SK-N-SH (cell line): ENCODE data around the gene NUP42. TPM values are rescaled to one million over a fixed set of nuclear protein-coding genes. Genes with fewer than 3 reads are reported as not detected.

Experiments
- CTCF ChIA-PET: fragments of 300-600, 350-600 bp; formaldehyde crosslinking; extraction: SDS; loops from one replicate; lab custom pipeline; 2021; lab: Yijun Ruan, JAX
- POLR2A ChIA-PET: fragments of 350-600 bp; sonication (Branson Sonifier 250); formaldehyde crosslinking; extraction: SDS; loops from one replicate; lab custom pipeline; 2020; ENCODE audit warnings: antibody characterized with exemption, inconsistent platforms; lab: Yijun Ruan, JAX
- DNase-seq: peaks from one replicate; pipeline ENCODE4 v3.0.0; 2012
- H2AFZ ChIP-seq: fragments of 200-600 bp; sonication (generic); 2 replicates; pipeline ENCODE4 v1.8.1; 2016; ENCODE audit warnings: antibody characterized with exemption, mild to moderate bottlenecking, low read depth
- H3F3A ChIP-seq: fragments of 200-600 bp; sonication (generic); replicated peaks from 2 replicates; pipeline ENCODE3; 2016; ENCODE audit warnings: antibody characterized with exemption, mild to moderate bottlenecking; ENCODE audit not compliant: insufficient read depth
- H3K27ac ChIP-seq, 2 experiments: fragments of 200-500 bp in 1 of 2; fragments of 200-600 bp in 1 of 2; sonication (Bioruptor generic) in 1 of 2; sonication (generic), shearing (Covaris generic) in 1 of 2; 2 replicates each; pipeline versions ENCODE4 v1.5.1 to v1.6.1; 2014 to 2016; ENCODE audit warnings: low read depth in 2 of 2, inconsistent platforms in 1 of 2, low read length in 1 of 2, mild to moderate bottlenecking in 1 of 2, mixed read lengths in 1 of 2
- H3K27me3 ChIP-seq: fragments of 200-600 bp; sonication (generic), shearing (Covaris generic); 2 replicates; pipeline ENCODE4 v1.6.1; 2016; ENCODE audit warnings: mixed run types; ENCODE audit not compliant: insufficient read depth
- H3K36me3 ChIP-seq, 2 experiments: fragments of 200-500 bp in 1 of 2; fragments of 200-600 bp in 1 of 2; sonication (Bioruptor generic) in 1 of 2; sonication (generic) in 1 of 2; replicated peaks in 1 of 2; 2 replicates each; pipeline versions ENCODE3 to v1.5.1; 2014 to 2016; ENCODE audit warnings: low read length in 1 of 2, mild to moderate bottlenecking in 1 of 2; ENCODE audit not compliant: insufficient read depth in 2 of 2, control insufficient read depth in 1 of 2
- H3K4me1 ChIP-seq, 2 experiments: fragments of 200-500 bp in 1 of 2; fragments of 200-600 bp in 1 of 2; sonication (Bioruptor generic) in 1 of 2; sonication (generic), shearing (Covaris generic) in 1 of 2; 2 replicates each; pipeline versions ENCODE4 v1.5.1 to v1.6.1; 2014 to 2016; ENCODE audit warnings: low read depth in 1 of 2, low read length in 1 of 2, mixed run types in 1 of 2; ENCODE audit not compliant: insufficient read depth in 2 of 2, control insufficient read depth in 1 of 2
- H3K4me2 ChIP-seq: fragments of 200-600 bp; sonication (generic), shearing (Covaris generic); 2 replicates; pipeline ENCODE4 v1.6.1; 2017; ENCODE audit warnings: mixed run types
- H3K4me3 ChIP-seq, 2 experiments: fragments of 200-500 bp in 1 of 2; fragments of 200-600 bp in 1 of 2; sonication (Bioruptor generic) in 1 of 2; sonication (generic), shearing (Covaris generic) in 1 of 2; 2 replicates each; pipeline versions ENCODE4 v1.5.1 to v1.8.1; 2014 to 2016; ENCODE audit warnings: low read depth in 2 of 2, inconsistent platforms in 1 of 2, low read length in 1 of 2, mild to moderate bottlenecking in 1 of 2, mixed read lengths in 1 of 2, moderate library complexity in 1 of 2
- H3K79me2 ChIP-seq: fragments of 200-600 bp; sonication (generic); 2 replicates; pipeline ENCODE4 v1.8.1; 2017; ENCODE audit warnings: mild to moderate bottlenecking; ENCODE audit not compliant: insufficient read depth
- H3K9ac ChIP-seq: fragments of 200-600 bp; sonication (generic); 2 replicates; pipeline ENCODE4 v1.6.1; 2017; ENCODE audit warnings: mixed run types
- H3K9me2 ChIP-seq: fragments of 200-600 bp; sonication (generic); 2 replicates; pipeline ENCODE4 v1.6.1; 2017; ENCODE audit warnings: mixed run types
- H3K9me3 ChIP-seq: fragments of 200-600 bp; sonication (generic); 2 replicates; pipeline ENCODE4 v1.6.1; 2017; ENCODE audit warnings: mixed run types, mild to moderate bottlenecking, moderate library complexity
- H4K20me1 ChIP-seq: fragments of 200-600 bp; sonication (generic); 2 replicates; pipeline ENCODE4 v1.6.1; 2017; ENCODE audit warnings: mild to moderate bottlenecking, mixed run types; ENCODE audit not compliant: insufficient read depth
- CHD2 ChIP-seq: fragments of 150-350 bp; IDR thresholded peaks from 2 replicates; pipeline ENCODE4 v1.6.1; 2018; ENCODE audit warnings: low read length; ENCODE audit not compliant: partially characterized antibody
- EP300 ChIP-seq, 2 experiments: IDR thresholded peaks; 2 replicates each; pipeline versions ENCODE4 v1.4.0 to v1.6.1; 2012; ENCODE audit warnings: borderline replicate concordance in 1 of 2, low read depth in 1 of 2, low read length in 1 of 2
- EZH2phosphoT487 ChIP-seq: fragments of 200-600 bp; sonication (generic); IDR thresholded peaks from 2 replicates; pipeline ENCODE4 v1.6.1; 2017; ENCODE audit warnings: low read depth, mixed run types, mild to moderate bottlenecking, antibody characterized with exemption, moderate library complexity, borderline replicate concordance
- FOXJ3 ChIP-seq: sonication (generic); formaldehyde crosslinking; IDR thresholded peaks from 2 replicates; pipeline ENCODE4 v1.5.1; 2020; ENCODE audit warnings: mild to moderate bottlenecking, missing genetic modification reagents
- FOXM1 ChIP-seq: IDR thresholded peaks from 2 replicates; pipeline ENCODE4 v1.4.0; 2012; ENCODE audit warnings: low read depth, mild to moderate bottlenecking
- GABPA ChIP-seq: IDR thresholded peaks from 2 replicates; pipeline ENCODE4 v1.4.0; 2012; ENCODE audit warnings: low read depth, mild to moderate bottlenecking
- GATA2 ChIP-seq: sonication (generic); formaldehyde crosslinking; IDR thresholded peaks from 2 replicates; pipeline ENCODE4 v1.5.0; 2020; ENCODE audit warnings: mild to moderate bottlenecking, missing genetic modification reagents
- MEF2A ChIP-seq: IDR thresholded peaks from 2 replicates; pipeline ENCODE4 v1.4.0; 2012; ENCODE audit warnings: low read depth, borderline replicate concordance
- MXI1 ChIP-seq: IDR thresholded peaks from 2 replicates; pipeline ENCODE4 v1.6.1; 2012; ENCODE audit warnings: mild to moderate bottlenecking, low read depth, low read length, improper control_type of control experiment
- NFIC ChIP-seq: IDR thresholded peaks from 2 replicates; pipeline ENCODE4 v1.4.0; 2012; ENCODE audit warnings: borderline replicate concordance
- POLR2AphosphoS5 ChIP-seq: IDR thresholded peaks from 2 replicates; pipeline ENCODE4 v1.6.1; 2012; ENCODE audit warnings: low read depth, low read length
- RFX5 ChIP-seq: IDR thresholded peaks from 2 replicates; pipeline ENCODE4 v1.6.1; 2012; ENCODE audit warnings: mild to moderate bottlenecking, improper control_type of control experiment, low read length
- RXRA ChIP-seq: IDR thresholded peaks from 2 replicates; pipeline ENCODE4 v1.4.0; 2012; ENCODE audit warnings: low read depth, mild to moderate bottlenecking, borderline replicate concordance
- SIN3A ChIP-seq: IDR thresholded peaks from 2 replicates; pipeline ENCODE4 v1.6.1; 2012; ENCODE audit warnings: low read depth, mild to moderate bottlenecking, low read length, moderate library complexity, borderline replicate concordance
- SMC3 ChIP-seq: IDR thresholded peaks from 2 replicates; pipeline ENCODE4 v1.6.1; 2012; ENCODE audit warnings: low read depth, low read length, improper control_type of control experiment
- YY1 ChIP-seq: IDR thresholded peaks from 2 replicates; pipeline ENCODE4 v1.4.0; 2012; ENCODE audit warnings: low read depth, mild to moderate bottlenecking
- WGBS: methylation state at CpG from one replicate; pipeline ENCODE4 v1.1.6; 2017; ENCODE audit warnings: low lambda C conversion rate; 5-methylcytosine and 5-hydroxymethylcytosine counted together
- polyA plus RNA-seq, 3 experiments: library from polyadenylated mRNA; depleted of rRNA; stranded (reverse); fragments of >200 nt; gene quantifications; 2 replicates each; pipeline ENCODE4 v1.2.3, GENCODE V29; 2012
- TF ChIP-seq, protein P1 (sequence below): fragments of 150-350 bp; IDR thresholded peaks from 2 replicates; pipeline ENCODE4 v1.6.1; 2017; ENCODE audit warnings: antibody characterized with exemption, low read length, low read depth, borderline replicate concordance

NUP42 gene
- polyA plus RNA-seq, 1 of the 3 experiments (the other 2 are of a cell fraction) = 22.7 TPM

- Histone ChIP-seq H3K9me2 (no peaks in the 10 kb centered on the region), H3K4me3 (no peak overlapping the region), H3K79me2 (no peaks in the 10 kb centered on the region), H3K27ac (peak overlapping the region in 1 of 2 experiments; percentile 86; a peak in 2 of 4 replicates), H3K4me2 (no peak overlapping the region), H4K20me1 (no peaks in the 10 kb centered on the region), H2AFZ (no peak overlapping the region), H3F3A (peaks cover 5% of the 10 kb centered on the region), H3K4me1 (peaks cover 0 to 14% of the 10 kb centered on the region in 2 experiments; a peak in 2 of 4 replicates), H3K9me3 (no peaks in the 10 kb centered on the region), H3K36me3 (peaks cover 3 to 7% of the 10 kb centered on the region in 2 experiments), H3K27me3 (no peaks in the 10 kb centered on the region), H3K9ac (no peak overlapping the region)
- 92% methylated on average over 2 of the region's 2 CpGs for WGBS
- CTCF ChIA-PET = interaction anchor here (0.6 to 1.6 kb wide), 9 partner anchors 10 to 122 kb away, joined by 3 to 8 read pairs (median 4); no protein-coding TSS in a partner anchor
- TF ChIP-seq FOXM1 (no peak), MEF2A (no peak), CHD2 (no peak), EP300 (IDR thresholded peaks at IDR 0.05; ENCODE audit: borderline replicate concordance in 1 of 2, low read depth in 1 of 2, low read length in 1 of 2) (no peak), RFX5 (no peak), SIN3A (no peak), POLR2AphosphoS5 (no peak), GATA2 (CRISPR knock-in tag) (no peak), MXI1 (no peak), NFIC (no peak), FOXJ3 (CRISPR knock-in tag) (no peak), YY1 (no peak), SMC3 (no peak), GABPA (no peak)
- TF ChIP-seq, protein P1, sequence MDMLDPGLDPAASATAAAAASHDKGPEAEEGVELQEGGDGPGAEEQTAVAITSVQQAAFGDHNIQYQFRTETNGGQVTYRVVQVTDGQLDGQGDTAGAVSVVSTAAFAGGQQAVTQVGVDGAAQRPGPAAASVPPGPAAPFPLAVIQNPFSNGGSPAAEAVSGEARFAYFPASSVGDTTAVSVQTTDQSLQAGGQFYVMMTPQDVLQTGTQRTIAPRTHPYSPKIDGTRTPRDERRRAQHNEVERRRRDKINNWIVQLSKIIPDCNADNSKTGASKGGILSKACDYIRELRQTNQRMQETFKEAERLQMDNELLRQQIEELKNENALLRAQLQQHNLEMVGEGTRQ = no peak
- POLR2A ChIA-PET = interaction anchor here (1.0 kb wide), 1 partner anchor 100 kb away, joined by 3 read pairs; no protein-coding TSS in a partner anchor
- no peak for DNase-seq
These were observed 25.2 kb downstream of the NUP42 start for GRCh38 chr7:23207021-23207420.

DNA sequence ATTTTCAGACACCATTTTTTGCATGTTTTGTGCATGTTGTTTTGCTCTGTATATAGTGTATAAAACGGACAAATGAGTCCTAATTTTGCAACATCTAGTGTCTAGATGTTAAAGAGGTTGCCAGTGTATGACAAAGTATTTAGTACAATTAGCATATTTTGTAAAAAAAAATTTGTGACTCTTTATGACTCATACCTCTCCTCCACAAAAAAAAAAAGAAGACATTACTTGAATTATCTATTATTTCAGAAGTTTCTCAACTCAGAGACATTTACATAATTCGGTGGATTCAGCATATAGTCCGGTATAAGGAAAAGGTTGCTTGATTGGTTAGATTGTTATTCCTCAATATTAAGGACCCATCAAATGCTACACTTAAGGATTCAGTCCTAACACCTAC lies 26.0 kb downstream of the NUP42 start:
- POLR2A ChIA-PET = no interaction called here
- H3K79me2 ChIP-seq = no peaks in the 10 kb centered on the region
- TF ChIP-seq FOXJ3 (CRISPR knock-in tag) (no peak), EZH2phosphoT487 (no peak), RXRA (no peak)

More for the DNA sequence above, 26.0 kb downstream of the NUP42 start:
- Histone ChIP-seq H3K4me1 (peaks cover 0 to 14% of the 10 kb centered on the region in 2 experiments; a peak in 2 of 4 replicates), H3K9ac (no peak overlapping the region), H3F3A (peaks cover 3% of the 10 kb centered on the region), H3K27ac (no peak overlapping the region), H3K27me3 (no peaks in the 10 kb centered on the region), H3K4me2 (no peak overlapping the region), H3K9me2 (no peaks in the 10 kb centered on the region), H3K9me3 (no peaks in the 10 kb centered on the region), H4K20me1 (no peaks in the 10 kb centered on the region), H3K4me3 (no peak overlapping the region), H3K36me3 (peaks cover 3 to 7% of the 10 kb centered on the region in 2 experiments), H2AFZ (no peak overlapping the region)
- no peak for DNase-seq
- 71% methylated on average over 3 of the region's 3 CpGs for WGBS
- CTCF ChIA-PET = no interaction called here
